ENCODE data around the gene DNAI1. TPM values are rescaled to one million over a fixed set of nuclear protein-coding genes. Genes with fewer than 3 reads are reported as not detected.

DNAI1 gene
- polyA plus RNA-seq, 1 donor: 0.24 TPM

- WGBS (ENCODE audit: insufficient coverage, low lambda C conversion rate): no CpG with 5 or more reads among the region's 19 CpGs
Observed at GRCh38 chr9:34557426-34558321, 99.1 kb downstream of the DNAI1 start.

GRCh38 chr9:34558364-34558763, 99.8 kb downstream of the DNAI1 start:
- Histone ChIP-seq H3K36me3 (ENCODE audit: control insufficient read depth, insufficient read depth, low read length) (peaks cover 2% of the 10 kb centered on the region), H3K9me3 (ENCODE audit: control insufficient read depth, low read depth, low read length) (no peaks in the 10 kb centered on the region), H3K27ac (ENCODE audit: low read length) (no peak overlapping the region), H3K4me1 (ENCODE audit: control insufficient read depth, insufficient read depth, low read length) (peaks cover 11% of the 10 kb centered on the region), H3K4me3 (ENCODE audit: low read length) (no peak overlapping the region), H3K27me3 (ENCODE audit: control insufficient read depth, insufficient read depth, low read length) (peaks cover 37% of the 10 kb centered on the region)
- no CpG with 5 or more reads among the region's 9 CpGs for WGBS (ENCODE audit: insufficient coverage, low lambda C conversion rate)
- DNase-seq: no peak

More at GRCh38 chr9:34557426-34558321, 99.1 kb downstream of the DNAI1 start:
- H3K27me3 ChIP-seq (ENCODE audit: control insufficient read depth, insufficient read depth, low read length): peaks cover 36% of the 10 kb centered on the region
- no peak overlapping the region for H3K4me3 ChIP-seq (ENCODE audit: low read length)
- H3K4me1 ChIP-seq (ENCODE audit: control insufficient read depth, insufficient read depth, low read length): peaks cover 11% of the 10 kb centered on the region
- H3K36me3 ChIP-seq (ENCODE audit: control insufficient read depth, insufficient read depth, low read length): peaks cover 2% of the 10 kb centered on the region
- no peak overlapping the region for H3K27ac ChIP-seq (ENCODE audit: low read length)
- DNase-seq: no peak
- no peaks in the 10 kb centered on the region for H3K9me3 ChIP-seq (ENCODE audit: control insufficient read depth, low read depth, low read length)

DNA sequence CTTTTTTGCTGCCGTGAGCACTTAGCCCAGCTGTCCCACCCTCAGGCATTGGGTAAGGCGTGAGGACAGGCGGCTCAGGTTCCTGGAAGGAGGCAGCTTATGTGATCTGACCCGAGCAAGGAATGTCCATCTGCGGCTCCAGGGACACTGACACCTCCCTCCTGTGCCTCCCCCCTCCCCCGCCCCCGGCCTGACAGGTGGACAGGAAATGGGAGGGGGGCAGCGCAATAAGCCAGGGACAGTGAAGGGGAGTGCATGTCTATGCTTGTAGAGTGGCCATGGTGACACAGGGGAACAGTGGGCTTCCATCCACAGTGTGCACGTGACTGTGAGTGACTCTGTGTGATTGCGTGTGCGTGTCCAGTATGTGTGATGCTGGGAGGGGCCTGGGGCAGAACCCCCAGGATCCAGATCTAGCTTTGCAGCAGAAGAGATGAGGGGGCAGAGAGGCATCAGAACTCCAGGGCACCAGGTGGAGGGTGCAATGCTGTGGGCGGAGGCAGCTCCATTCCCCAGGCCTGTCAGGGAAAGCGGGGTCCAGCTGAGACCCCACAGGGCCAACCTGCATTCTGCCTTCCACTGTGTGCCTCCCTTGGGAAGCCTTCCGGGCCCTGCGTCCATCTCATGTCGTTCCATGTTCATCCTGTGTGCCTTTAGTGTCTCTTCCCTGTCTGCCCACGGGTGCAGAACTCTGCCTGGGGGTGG, 100.5 kb downstream of the DNAI1 start:
- WGBS (ENCODE audit: insufficient coverage, low lambda C conversion rate): no CpG with 5 or more reads among the region's 17 CpGs

DNA sequence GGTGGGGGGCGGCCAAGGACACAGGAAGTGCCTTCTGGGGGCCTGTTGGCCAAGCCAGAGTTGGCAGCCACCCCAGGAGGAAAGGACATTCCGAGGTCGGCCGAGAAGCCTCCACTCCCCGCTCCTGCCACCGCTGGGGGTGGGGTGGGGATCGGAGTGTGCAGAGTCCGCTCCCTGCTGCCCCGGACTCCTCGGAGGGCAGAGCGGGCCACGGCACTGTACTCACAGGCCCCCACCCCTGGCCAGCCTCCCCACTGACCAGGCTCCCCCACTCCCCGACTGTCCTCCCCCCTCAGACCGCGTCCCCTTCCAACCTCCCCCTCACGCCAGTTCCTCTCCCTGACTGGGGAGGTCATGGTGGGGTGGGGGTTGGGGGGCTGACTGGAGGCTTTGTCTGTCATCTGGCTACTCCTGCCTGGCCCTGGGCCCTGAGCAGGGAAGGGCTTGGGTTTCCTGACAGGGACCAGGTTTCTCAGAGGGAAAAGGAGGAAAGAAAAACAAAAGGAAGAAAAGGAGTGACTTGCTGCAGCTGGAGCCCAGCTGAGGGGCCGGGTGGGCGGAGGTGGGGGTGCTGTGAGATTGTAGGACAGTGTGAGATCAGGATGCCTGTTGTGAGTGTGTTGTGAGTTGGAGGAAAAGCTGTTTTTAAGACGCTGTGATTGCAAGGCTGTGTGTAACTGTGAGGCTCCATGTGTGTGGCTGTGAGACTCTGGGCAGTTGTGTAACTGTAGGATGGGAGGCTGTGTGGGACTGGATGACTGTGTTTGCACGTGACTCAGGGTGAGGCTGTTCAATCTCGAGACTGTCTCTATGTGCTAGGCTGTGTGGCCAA, 101.2 kb downstream of the DNAI1 start:
- Histone ChIP-seq H3K4me3 (ENCODE audit: low read length) (no peak overlapping the region), H3K27me3 (ENCODE audit: control insufficient read depth, insufficient read depth, low read length) (peaks cover 39% of the 10 kb centered on the region), H3K27ac (ENCODE audit: low read length) (peak overlapping the region; percentile 39), H3K9me3 (ENCODE audit: control insufficient read depth, low read depth, low read length) (no peaks in the 10 kb centered on the region), H3K4me1 (ENCODE audit: control insufficient read depth, insufficient read depth, low read length) (peaks cover 11% of the 10 kb centered on the region), H3K36me3 (ENCODE audit: control insufficient read depth, insufficient read depth, low read length) (peaks cover 3% of the 10 kb centered on the region)
- peak in 1 of 2 donors; percentile 67 for DNase-seq
- WGBS (ENCODE audit: insufficient coverage, low lambda C conversion rate): no CpG with 5 or more reads among the region's 21 CpGs

More for the DNA sequence above, 100.5 kb downstream of the DNAI1 start:
- peaks cover 11% of the 10 kb centered on the region for H3K4me1 ChIP-seq (ENCODE audit: control insufficient read depth, insufficient read depth, low read length)
- H3K27me3 ChIP-seq (ENCODE audit: control insufficient read depth, insufficient read depth, low read length): peaks cover 40% of the 10 kb centered on the region
- H3K9me3 ChIP-seq (ENCODE audit: control insufficient read depth, low read depth, low read length): no peaks in the 10 kb centered on the region
- H3K4me3 ChIP-seq (ENCODE audit: low read length): no peak overlapping the region
- peaks cover 4% of the 10 kb centered on the region for H3K36me3 ChIP-seq (ENCODE audit: control insufficient read depth, insufficient read depth, low read length)
- no peak for DNase-seq
- H3K27ac ChIP-seq (ENCODE audit: low read length): peak overlapping the region; percentile 12

DNA sequence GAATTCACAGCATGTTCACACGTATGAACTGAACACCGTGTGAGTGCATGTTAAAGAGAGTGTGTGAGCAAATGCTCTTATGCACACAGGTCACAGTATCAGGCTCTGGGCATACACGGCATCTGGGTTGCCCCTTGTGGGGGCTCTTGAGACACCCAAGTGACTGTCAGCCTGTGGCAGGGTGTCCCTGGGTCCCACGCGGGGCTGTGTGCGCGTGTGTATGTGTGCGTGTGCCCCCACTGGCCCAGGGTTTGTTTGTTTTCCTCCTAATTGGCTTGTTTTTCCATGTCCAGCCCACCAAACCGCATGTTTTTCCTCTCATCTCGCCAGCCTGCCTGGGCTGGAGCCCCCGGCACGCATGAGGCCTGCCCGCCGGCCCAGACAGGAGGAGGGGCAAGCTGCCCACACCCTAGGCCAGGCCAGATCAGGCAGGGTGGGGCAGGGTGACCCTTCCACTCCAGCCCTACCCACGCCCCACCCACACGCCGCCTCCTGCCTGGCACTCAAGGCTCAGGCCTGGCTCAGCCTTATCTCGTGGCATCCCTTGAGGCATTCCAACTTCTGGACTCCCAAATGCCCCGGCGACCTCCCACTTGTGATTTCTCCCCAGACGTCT, 102.1 kb downstream of the DNAI1 start:
- peak overlapping the region; percentile 39 for H3K27ac ChIP-seq (ENCODE audit: low read length)
- no peak for DNase-seq
- H3K4me3 ChIP-seq (ENCODE audit: low read length): no peak overlapping the region
- no CpG with 5 or more reads among the region's 21 CpGs for WGBS (ENCODE audit: insufficient coverage, low lambda C conversion rate)
- peaks cover 3% of the 10 kb centered on the region for H3K36me3 ChIP-seq (ENCODE audit: control insufficient read depth, insufficient read depth, low read length)
- peaks cover 43% of the 10 kb centered on the region for H3K27me3 ChIP-seq (ENCODE audit: control insufficient read depth, insufficient read depth, low read length)
- H3K9me3 ChIP-seq (ENCODE audit: control insufficient read depth, low read depth, low read length): no peaks in the 10 kb centered on the region
- H3K4me1 ChIP-seq (ENCODE audit: control insufficient read depth, insufficient read depth, low read length): peaks cover 11% of the 10 kb centered on the region

GRCh38 chr9:34562135-34562745, 103.6 kb downstream of the DNAI1 start:
- H3K27ac ChIP-seq (ENCODE audit: low read length): no peak overlapping the region
- H3K4me1 ChIP-seq (ENCODE audit: control insufficient read depth, insufficient read depth, low read length): peaks cover 11% of the 10 kb centered on the region
- no peak overlapping the region for H3K4me3 ChIP-seq (ENCODE audit: low read length)
- H3K36me3 ChIP-seq (ENCODE audit: control insufficient read depth, insufficient read depth, low read length): peaks cover 3% of the 10 kb centered on the region
- no peak for DNase-seq
- peaks cover 55% of the 10 kb centered on the region for H3K27me3 ChIP-seq (ENCODE audit: control insufficient read depth, insufficient read depth, low read length)
- WGBS (ENCODE audit: insufficient coverage, low lambda C conversion rate): no CpG with 5 or more reads among the region's 7 CpGs
- H3K9me3 ChIP-seq (ENCODE audit: control insufficient read depth, low read depth, low read length): no peaks in the 10 kb centered on the region

GRCh38 chr9:34563262-34563661, 104.7 kb downstream of the DNAI1 start:
- whole genome bisulfite sequencing (ENCODE audit: insufficient coverage, low lambda C conversion rate): 58% methylated on average over 3 of the region's 5 CpGs
- no peak for DNase-seq
- H3K4me3 ChIP-seq (ENCODE audit: low read length): no peak overlapping the region
- peaks cover 11% of the 10 kb centered on the region for H3K4me1 ChIP-seq (ENCODE audit: control insufficient read depth, insufficient read depth, low read length)
- no peak overlapping the region for H3K27ac ChIP-seq (ENCODE audit: low read length)
- peaks cover 3% of the 10 kb centered on the region for H3K36me3 ChIP-seq (ENCODE audit: control insufficient read depth, insufficient read depth, low read length)
- no peaks in the 10 kb centered on the region for H3K9me3 ChIP-seq (ENCODE audit: control insufficient read depth, low read depth, low read length)
- H3K27me3 ChIP-seq (ENCODE audit: control insufficient read depth, insufficient read depth, low read length): peaks cover 59% of the 10 kb centered on the region

DNA sequence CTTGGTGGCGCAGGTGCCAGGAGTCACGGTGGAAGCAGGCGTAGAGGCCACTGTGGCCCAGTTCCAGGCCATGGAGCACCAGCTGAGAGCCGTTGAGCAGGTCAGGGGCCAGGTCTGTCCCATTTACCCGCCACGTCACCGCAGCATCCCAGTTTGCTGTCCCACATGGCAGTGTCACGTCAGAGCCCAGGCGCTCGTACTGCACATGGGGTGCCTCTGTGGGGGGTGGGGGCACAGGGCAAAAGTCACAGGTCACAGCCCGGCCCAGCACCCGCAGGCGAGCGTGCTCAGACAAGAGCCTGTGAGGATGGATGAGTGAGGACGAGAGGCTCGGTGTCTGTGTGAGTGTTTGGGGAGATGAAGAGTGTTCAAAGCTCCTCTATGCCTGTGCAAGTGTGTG, 106.0 kb downstream of the DNAI1 start:
- Histone ChIP-seq H3K9me3 (ENCODE audit: control insufficient read depth, low read depth, low read length) (no peaks in the 10 kb centered on the region), H3K27me3 (ENCODE audit: control insufficient read depth, insufficient read depth, low read length) (peaks cover 56% of the 10 kb centered on the region), H3K36me3 (ENCODE audit: control insufficient read depth, insufficient read depth, low read length) (peaks cover 3% of the 10 kb centered on the region), H3K4me3 (ENCODE audit: low read length) (no peak overlapping the region), H3K27ac (ENCODE audit: low read length) (no peak overlapping the region), H3K4me1 (ENCODE audit: control insufficient read depth, insufficient read depth, low read length) (peaks cover 11% of the 10 kb centered on the region)
- no peak for DNase-seq
- WGBS (ENCODE audit: insufficient coverage, low lambda C conversion rate): no CpG with 5 or more reads among the region's 16 CpGs

DNA sequence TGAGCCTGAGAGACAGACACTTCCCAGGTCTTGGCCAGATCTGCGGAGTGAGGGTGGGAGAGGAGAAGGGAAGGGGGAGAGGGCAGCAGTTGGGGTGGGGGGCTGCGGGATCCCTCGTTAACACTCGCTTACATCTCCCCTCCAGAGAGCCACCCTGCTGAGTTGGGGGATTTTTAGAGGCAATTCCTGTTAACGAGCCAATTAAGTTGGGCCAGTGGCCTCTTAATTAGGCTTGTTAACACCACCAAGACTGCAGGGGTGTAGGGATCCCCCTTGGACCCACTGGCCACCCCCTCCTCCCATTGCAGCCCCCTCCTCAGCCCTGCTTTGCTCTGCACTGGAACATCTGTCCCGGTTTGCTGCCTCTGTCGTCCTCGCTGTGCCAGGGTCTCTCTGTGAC, 107.3 kb downstream of the DNAI1 start:
- H3K36me3 ChIP-seq (ENCODE audit: control insufficient read depth, insufficient read depth, low read length): peaks cover 3% of the 10 kb centered on the region
- no peak for DNase-seq
- H3K27me3 ChIP-seq (ENCODE audit: control insufficient read depth, insufficient read depth, low read length): peaks cover 53% of the 10 kb centered on the region
- peaks cover 3% of the 10 kb centered on the region for H3K4me1 ChIP-seq (ENCODE audit: control insufficient read depth, insufficient read depth, low read length)
- whole genome bisulfite sequencing (ENCODE audit: insufficient coverage, low lambda C conversion rate): no CpG with 5 or more reads among the region's 8 CpGs
- no peak overlapping the region for H3K27ac ChIP-seq (ENCODE audit: low read length)
- H3K4me3 ChIP-seq (ENCODE audit: low read length): no peak overlapping the region
- no peaks in the 10 kb centered on the region for H3K9me3 ChIP-seq (ENCODE audit: control insufficient read depth, low read depth, low read length)
